Vagina (tissue), 2 donors: ENCODE results near the gene JUP. TPM values are rescaled to one million over a fixed set of nuclear protein-coding genes. Genes with fewer than 3 reads are reported as not detected.

Experiments used
- DNase-seq, 2 donors: peaks; one replicate each; pipeline ENCODE4 v3.0.0-alpha.2; 2017; ENCODE audit errors: extremely low spot score in 2 of 2
- H3K27ac ChIP-seq: fragments of 200-600 bp; sonication (generic); one replicate; pipeline ENCODE4 v1.5.1; 2019
- H3K27me3 ChIP-seq: fragments of 200-600 bp; sonication (generic); one replicate; pipeline ENCODE4 v1.5.1; 2019
- H3K36me3 ChIP-seq, 2 donors: fragments of 200-600 bp; sonication (generic); one replicate each; pipeline ENCODE4 v1.5.1; 2017 to 2019
- H3K4me1 ChIP-seq: fragments of 200-600 bp; sonication (generic); one replicate; pipeline ENCODE4 v1.5.1; 2019
- H3K4me3 ChIP-seq, 2 donors: fragments of 200-600 bp; sonication (generic); 1 replicate in 1 of 2; 2 replicates in 1 of 2; pipeline ENCODE4 v1.5.1; 2016 to 2019
- H3K9me3 ChIP-seq: fragments of 200-600 bp; sonication (generic); one replicate; pipeline ENCODE4 v1.5.1; 2019
- CTCF ChIP-seq, 3 experiments: fragments of 450-650 bp in 2 of 3; fragments of 200-600 bp in 1 of 3; sonication (generic) in 1 of 3; IDR thresholded peaks; one replicate each; pipeline ENCODE4 v1.5.1; 2017 to 2019; ENCODE audit warnings: antibody characterized with exemption in 3 of 3, mild to moderate bottlenecking in 2 of 3, moderate library complexity in 2 of 3
- POLR2A ChIP-seq, 2 donors: fragments of 450-650 bp; IDR thresholded peaks; one replicate each; pipeline ENCODE4 v1.6.1; 2017; ENCODE audit warnings: antibody characterized with exemption in 2 of 2, mild to moderate bottlenecking in 2 of 2, moderate library complexity in 2 of 2
- POLR2AphosphoS5 ChIP-seq, 2 donors: sonication (generic); formaldehyde crosslinking; IDR thresholded peaks; one replicate each; pipeline ENCODE4 v1.9.0; 2017; ENCODE audit warnings: antibody characterized with exemption in 2 of 2, mild to moderate bottlenecking in 2 of 2, low read depth in 1 of 2; ENCODE audit not compliant: insufficient read depth in 1 of 2
- intact Hi-C: fragments of 100-400 bp; cut with DNase I; formaldehyde crosslinking; loops from one replicate; pipeline ENCODE4 v1.15.1; 2023
- total RNA-seq: library from RNA; depleted of rRNA; stranded (reverse); fragments of >200 nt; gene quantifications from one replicate; pipeline ENCODE4 v1.2.3, GENCODE V29; 2016

JUP gene
- total RNA-seq, 1 donor from 2014 or later, result 589 TPM

- no peak overlapping the region for H3K4me3 ChIP-seq
- TF ChIP-seq CTCF (IDR thresholded peaks at IDR 0.05) (no peak), POLR2A (IDR thresholded peaks at IDR 0.05) (no peak), POLR2AphosphoS5 (IDR thresholded peaks at IDR 0.05; ENCODE audit: insufficient read depth in 1 of 2, low read depth in 1 of 2) (no peak)
- no peak overlapping the region for H3K27ac ChIP-seq
- intact Hi-C loops, result no loop called here
- no peaks in the 10 kb centered on the region for H3K36me3 ChIP-seq
- H3K4me1 ChIP-seq, result no peaks in the 10 kb centered on the region
- H3K27me3 ChIP-seq, result no peaks in the 10 kb centered on the region
- no peak for DNase-seq
- H3K9me3 ChIP-seq, result no peaks in the 10 kb centered on the region
Observed at GRCh38 chr17:41728056-41728455, 58.5 kb downstream of the JUP start.

GRCh38 chr17:41725134-41725533 lies 61.4 kb downstream of the JUP start:
- TF ChIP-seq CTCF (IDR thresholded peaks at IDR 0.05), result no peak
- TF ChIP-seq POLR2AphosphoS5 (IDR thresholded peaks at IDR 0.05; ENCODE audit: insufficient read depth in 1 of 2, low read depth in 1 of 2), result no peak
- no peak for TF ChIP-seq POLR2A (IDR thresholded peaks at IDR 0.05)
- intact Hi-C loops, result no loop called here
- H3K36me3 ChIP-seq, result no peaks in the 10 kb centered on the region
- no peak overlapping the region for H3K27ac ChIP-seq
- no peaks in the 10 kb centered on the region for H3K27me3 ChIP-seq
- H3K4me1 ChIP-seq, result no peaks in the 10 kb centered on the region
- H3K9me3 ChIP-seq, result no peaks in the 10 kb centered on the region
- no peak overlapping the region for H3K4me3 ChIP-seq
- no peak for DNase-seq

- H3K27me3 ChIP-seq, result no peaks in the 10 kb centered on the region
- no peaks in the 10 kb centered on the region for H3K4me1 ChIP-seq
- TF ChIP-seq CTCF (IDR thresholded peaks at IDR 0.05) (no peak), POLR2A (IDR thresholded peaks at IDR 0.05) (no peak), POLR2AphosphoS5 (IDR thresholded peaks at IDR 0.05; ENCODE audit: insufficient read depth in 1 of 2, low read depth in 1 of 2) (no peak)
- intact Hi-C loops, result no loop called here
- no peaks in the 10 kb centered on the region for H3K36me3 ChIP-seq
- H3K4me3 ChIP-seq, result no peak overlapping the region
- no peaks in the 10 kb centered on the region for H3K9me3 ChIP-seq
- no peak overlapping the region for H3K27ac ChIP-seq
- DNase-seq, result no peak
Observed at GRCh38 chr17:41724476-41725050, 61.9 kb downstream of the JUP start.

GRCh38 chr17:41723801-41724475 lies 62.6 kb downstream of the JUP start:
- H3K27me3 ChIP-seq, result no peaks in the 10 kb centered on the region
- DNase-seq, result no peak
- no peaks in the 10 kb centered on the region for H3K9me3 ChIP-seq
- H3K4me1 ChIP-seq, result no peaks in the 10 kb centered on the region
- TF ChIP-seq POLR2AphosphoS5 (IDR thresholded peaks at IDR 0.05; ENCODE audit: insufficient read depth in 1 of 2, low read depth in 1 of 2), result no peak
- TF ChIP-seq POLR2A (IDR thresholded peaks at IDR 0.05), result no peak
- TF ChIP-seq CTCF (IDR thresholded peaks at IDR 0.05), result no peak
- intact Hi-C loops, result no loop called here
- H3K4me3 ChIP-seq, result no peak overlapping the region
- H3K27ac ChIP-seq, result no peak overlapping the region
- no peaks in the 10 kb centered on the region for H3K36me3 ChIP-seq

- Histone ChIP-seq H3K4me3 (no peak overlapping the region), H3K36me3 (no peaks in the 10 kb centered on the region), H3K27me3 (no peaks in the 10 kb centered on the region), H3K4me1 (peaks cover 11% of the 10 kb centered on the region), H3K9me3 (no peaks in the 10 kb centered on the region), H3K27ac (no peak overlapping the region)
- no peak for DNase-seq
- TF ChIP-seq POLR2AphosphoS5 (IDR thresholded peaks at IDR 0.05; ENCODE audit: insufficient read depth in 1 of 2, low read depth in 1 of 2) (no peak), CTCF (IDR thresholded peaks at IDR 0.05) (no peak), POLR2A (IDR thresholded peaks at IDR 0.05) (no peak)
- intact Hi-C loops, result no loop called here
Observed at GRCh38 chr17:41722231-41722630, 64.3 kb downstream of the JUP start.
